ENCODE data around the gene DONSON. TPM values are rescaled to one million over a fixed set of nuclear protein-coding genes. Genes with fewer than 3 reads are reported as not detected.

The DONSON gene
- total RNA-seq, 1 experiment from 2014 or later, result 29.2 TPM

GRCh38 chr21:33541105-33541711, 47.3 kb downstream of the DONSON start:
- H2AFZ ChIP-seq (ENCODE audit: low read length), result peak overlapping the region; percentile 69
- ATAC-seq, result no peak
- ChIA-PET CTCF (interaction anchor here (0.6 kb wide), 1 partner anchor 101 kb away, joined by 3 read pairs; no protein-coding TSS in a partner anchor), POLR2A (ENCODE audit: unreplicated experiment) (interaction anchor here (0.6 kb wide), 2 partner anchors 136 to 267 kb away, joined by 3 read pairs; no protein-coding TSS in a partner anchor)
- intact Hi-C loops (cut with micrococcal nuclease), result loop anchor here (5.0 kb wide), 3 partner anchors 46 to 159 kb away; partner anchors contain the start of gene DONSON
- H3K9ac ChIP-seq (ENCODE audit: low read length), result peak overlapping the region; percentile 99
- H3K9me2 ChIP-seq (replicated peaks; ENCODE audit: low read length), result no peaks in the 10 kb centered on the region
- no TSS peak for BruUV-seq (replicated peaks)
- H3K79me2 ChIP-seq (ENCODE audit: low read length), result peaks cover 92% of the 10 kb centered on the region
- peaks cover 37% of the 10 kb centered on the region for H4K20me1 ChIP-seq (ENCODE audit: low read length)
- peak overlapping the region; percentile 98 for H3K27ac ChIP-seq (ENCODE audit: low read length)
- DNase-seq, result peak; percentile 30
- H3K9me3 ChIP-seq (ENCODE audit: low read length), result no peaks in the 10 kb centered on the region
- H3K4me3 ChIP-seq (ENCODE audit: low read length), result peak overlapping the region; percentile 94
- peaks cover 28% of the 10 kb centered on the region for H3K36me3 ChIP-seq (ENCODE audit: low read depth, low read length)
- TF ChIP-seq CTCF (conservative IDR thresholded peaks at IDR 0.05; ENCODE audit: low read depth, low read length) (no peak), EZH2phosphoT487 (IDR thresholded peaks at IDR 0.05; ENCODE audit: borderline replicate concordance, low read length) (no peak), EZH2 (IDR thresholded peaks at IDR 0.05; ENCODE audit: low read length, unreplicated experiment) (no peak)
- H3K27me3 ChIP-seq (ENCODE audit: low read length), result no peaks in the 10 kb centered on the region
- peak overlapping the region; percentile 95 for H3K4me2 ChIP-seq (ENCODE audit: low read length)
- peaks cover 22% of the 10 kb centered on the region for H3K4me1 ChIP-seq (ENCODE audit: insufficient read depth, low read length)
- H3F3A ChIP-seq (ENCODE audit: low read length, unreplicated experiment), result no peaks in the 10 kb centered on the region

DNA sequence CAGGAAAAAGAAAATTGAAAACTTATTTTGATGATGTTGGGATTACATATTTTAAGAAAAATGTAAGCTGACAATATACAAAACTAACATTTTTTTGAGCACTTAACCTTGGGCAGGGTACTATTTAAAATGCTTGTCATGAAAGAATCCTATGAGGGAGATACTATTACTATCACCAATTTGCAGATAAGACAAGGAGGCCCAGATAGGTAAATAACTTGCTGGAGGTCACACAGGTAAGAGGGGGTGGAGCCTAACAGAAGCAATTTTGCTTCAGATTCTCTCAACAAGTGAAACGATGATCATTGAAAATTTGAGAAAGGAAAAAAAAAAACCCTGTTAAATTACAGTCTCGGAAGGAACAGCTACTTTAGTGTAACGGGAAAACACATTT, 47.8 kb downstream of the DONSON start:
- ChIA-PET POLR2A (ENCODE audit: unreplicated experiment) (interaction anchor here (0.6 kb wide), 1 partner anchor 135 kb away, joined by 3 read pairs; no protein-coding TSS in a partner anchor), CTCF (interaction anchor here (0.6 kb wide), 1 partner anchor 101 kb away, joined by 3 read pairs; no protein-coding TSS in a partner anchor)
- Histone ChIP-seq H3K27me3 (ENCODE audit: low read length) (no peaks in the 10 kb centered on the region), H3K36me3 (ENCODE audit: low read depth, low read length) (peaks cover 29% of the 10 kb centered on the region), H3K4me1 (ENCODE audit: insufficient read depth, low read length) (peaks cover 19% of the 10 kb centered on the region), H3K27ac (ENCODE audit: low read length) (0 out of 2 replicates have a peak overlapping the region, but pooled peaks have one; percentile 1), H2AFZ (ENCODE audit: low read length) (no peak overlapping the region), H4K20me1 (ENCODE audit: low read length) (peaks cover 32% of the 10 kb centered on the region), H3K9ac (ENCODE audit: low read length) (peak overlapping the region; percentile 99; the same call in 1 of the 2 replicates), H3K4me3 (ENCODE audit: low read length) (peak overlapping the region; percentile 94), H3F3A (ENCODE audit: low read length, unreplicated experiment) (no peaks in the 10 kb centered on the region), H3K4me2 (ENCODE audit: low read length) (peak overlapping the region; percentile 95), H3K9me2 (replicated peaks; ENCODE audit: low read length) (no peaks in the 10 kb centered on the region), H3K9me3 (ENCODE audit: low read length) (no peaks in the 10 kb centered on the region), H3K79me2 (ENCODE audit: low read length) (peaks cover 87% of the 10 kb centered on the region)
- no TSS peak for BruUV-seq (replicated peaks)
- no peak for ATAC-seq
- TF ChIP-seq EZH2 (IDR thresholded peaks at IDR 0.05; ENCODE audit: low read length, unreplicated experiment), result no peak
- TF ChIP-seq CTCF (conservative IDR thresholded peaks at IDR 0.05; ENCODE audit: low read depth, low read length), result no peak
- no peak for TF ChIP-seq EZH2phosphoT487 (IDR thresholded peaks at IDR 0.05; ENCODE audit: borderline replicate concordance, low read length)
- no peak for DNase-seq
- intact Hi-C loops (cut with micrococcal nuclease), result loop anchor here (5.0 kb wide), 3 partner anchors 47 to 158 kb away; partner anchors contain the start of gene DONSON

DNA sequence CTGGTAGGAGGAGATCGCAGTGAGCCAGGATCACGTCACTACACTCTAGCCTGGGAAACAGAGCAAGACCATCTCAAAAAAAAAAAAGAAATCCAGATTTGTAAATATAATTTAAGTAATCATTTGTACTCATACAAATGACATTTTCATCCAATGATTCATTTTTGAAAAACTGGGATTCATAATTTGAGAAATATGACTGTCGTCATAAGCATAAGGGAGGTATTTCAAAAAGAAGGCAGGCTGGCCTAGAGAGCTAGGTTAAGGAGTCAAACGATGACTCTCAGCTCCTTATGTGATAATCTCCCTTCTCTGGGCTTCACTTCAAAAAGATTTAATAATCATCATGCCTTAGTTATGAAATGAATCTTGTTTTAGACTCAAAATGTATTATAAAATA, 48.9 kb downstream of the DONSON start:
- no peaks in the 10 kb centered on the region for H3K27me3 ChIP-seq (ENCODE audit: low read length)
- no peaks in the 10 kb centered on the region for H3F3A ChIP-seq (ENCODE audit: low read length, unreplicated experiment)
- H4K20me1 ChIP-seq (ENCODE audit: low read length), result peaks cover 21% of the 10 kb centered on the region
- DNase-seq (no peak), ATAC-seq (no peak)
- H3K9me3 ChIP-seq (ENCODE audit: low read length), result no peaks in the 10 kb centered on the region
- H3K79me2 ChIP-seq (ENCODE audit: low read length), result peaks cover 76% of the 10 kb centered on the region
- H3K36me3 ChIP-seq (ENCODE audit: low read depth, low read length), result peaks cover 38% of the 10 kb centered on the region
- no peak overlapping the region for H3K27ac ChIP-seq (ENCODE audit: low read length)
- TF ChIP-seq EZH2phosphoT487 (IDR thresholded peaks at IDR 0.05; ENCODE audit: borderline replicate concordance, low read length) (no peak), CTCF (conservative IDR thresholded peaks at IDR 0.05; ENCODE audit: low read depth, low read length) (no peak), EZH2 (IDR thresholded peaks at IDR 0.05; ENCODE audit: low read length, unreplicated experiment) (no peak)
- intact Hi-C loops (cut with micrococcal nuclease), result loop anchor here (5.0 kb wide), 3 partner anchors 48 to 157 kb away; partner anchors contain the start of gene DONSON
- no peak overlapping the region; the same call in 1 of the 2 replicates for H3K9ac ChIP-seq (ENCODE audit: low read length)
- POLR2A ChIA-PET (ENCODE audit: unreplicated experiment), result no interaction called here
- no TSS peak for BruUV-seq (replicated peaks)
- no peaks in the 10 kb centered on the region for H3K9me2 ChIP-seq (replicated peaks; ENCODE audit: low read length)
- H2AFZ ChIP-seq (ENCODE audit: low read length), result no peak overlapping the region
- CTCF ChIA-PET, result no interaction called here
- peak overlapping the region; percentile 95 for H3K4me2 ChIP-seq (ENCODE audit: low read length)
- peak overlapping the region; percentile 94 for H3K4me3 ChIP-seq (ENCODE audit: low read length)
- H3K4me1 ChIP-seq (ENCODE audit: insufficient read depth, low read length), result peaks cover 13% of the 10 kb centered on the region
